ENCODE measurements around the gene ITCH. TPM values are rescaled to one million over a fixed set of nuclear protein-coding genes. Genes with fewer than 3 reads are reported as not detected.
A peak's percentile ranks its signal among the peaks of the same experiment; 100 is the strongest.

ITCH gene
- total and polyA plus RNA-seq, 12 donors = 6.7 to 47.5 (median 39.1) TPM

- H3K27ac ChIP-seq = peak overlapping the region in 8 of 10 donors; percentile 32 to 82 (median 63)
- no peaks in the 10 kb centered on the region for H3K9me3 ChIP-seq
- ATAC-seq = peak in 1 of 8 donors; percentile 4
- intact Hi-C loops (cut with DNase I) = loop anchor here in 2 of 10 donors (5.0 to 10.0 kb wide), 2 partner anchors 211 to 213 kb away; no protein-coding TSS in a partner anchor
- peaks cover 19 to 91% (median 56%) of the 10 kb centered on the region in 9 donors for H3K4me1 ChIP-seq
- WGBS, 2 donors = 91% methylated on average over 7 of the region's 7 CpGs
- peaks cover 0 to 72% (median 18%) of the 10 kb centered on the region in 9 donors for H3K36me3 ChIP-seq
- H3K4me3 ChIP-seq = no peak overlapping the region
- no peak for DNase-seq
- no peak for TF ChIP-seq CTCF (IDR thresholded peaks at IDR 0.05)
- no peaks in the 10 kb centered on the region for H3K27me3 ChIP-seq
Measured at GRCh38 chr20:34525342-34525708, 162.3 kb downstream of the ITCH start.

- ATAC-seq = peak; percentile 56 to 89 (median 76)
- no peak for TF ChIP-seq CTCF (IDR thresholded peaks at IDR 0.05)
- Histone ChIP-seq H3K4me1 (peaks cover 22 to 92% (median 59%) of the 10 kb centered on the region in 9 donors), H3K27ac (peak overlapping the region in 9 of 10 donors; percentile 32 to 82 (median 62)), H3K36me3 (peaks cover 0 to 72% (median 18%) of the 10 kb centered on the region in 9 donors), H3K27me3 (no peaks in the 10 kb centered on the region), H3K4me3 (no peak overlapping the region), H3K9me3 (no peaks in the 10 kb centered on the region)
- DNase-seq = peak; percentile 48 to 65
- WGBS, 2 donors = 30 to 32% methylated on average over 14 of the region's 14 CpGs
- intact Hi-C loops (cut with DNase I) = loop anchor here in 2 of 10 donors (5.0 to 10.0 kb wide), 2 partner anchors 211 to 214 kb away; no protein-coding TSS in a partner anchor
Measured at GRCh38 chr20:34525709-34526416, 162.8 kb downstream of the ITCH start.

GRCh38 chr20:34526466-34526865 lies 163.4 kb downstream of the ITCH start:
- DNase-seq = no peak
- Histone ChIP-seq H3K27me3 (no peaks in the 10 kb centered on the region), H3K4me1 (peaks cover 22 to 91% (median 59%) of the 10 kb centered on the region in 9 donors), H3K27ac (peak overlapping the region in 9 of 10 donors; percentile 32 to 82 (median 62)), H3K36me3 (peaks cover 0 to 77% (median 18%) of the 10 kb centered on the region in 9 donors), H3K4me3 (no peak overlapping the region), H3K9me3 (no peaks in the 10 kb centered on the region)
- no peak for TF ChIP-seq CTCF (IDR thresholded peaks at IDR 0.05)
- intact Hi-C loops (cut with DNase I) = loop anchor here in 2 of 10 donors (5.0 to 10.0 kb wide), 2 partner anchors 212 to 214 kb away; no protein-coding TSS in a partner anchor
- no peak for ATAC-seq
- 88 to 92% methylated on average over 5 of the region's 5 CpGs for WGBS, 2 donors

- peaks cover 22 to 90% (median 59%) of the 10 kb centered on the region in 9 donors for H3K4me1 ChIP-seq
- H3K4me3 ChIP-seq = no peak overlapping the region
- WGBS, 2 donors = 89% methylated on average over 10 of the region's 10 CpGs
- H3K27ac ChIP-seq = peak overlapping the region in 3 of 10 donors; percentile 32 to 82 (median 61)
- H3K9me3 ChIP-seq = no peaks in the 10 kb centered on the region
- ATAC-seq (no peak), DNase-seq (no peak)
- intact Hi-C loops (cut with DNase I) = loop anchor here in 2 of 10 donors (5.0 to 10.0 kb wide), 2 partner anchors 212 to 215 kb away; no protein-coding TSS in a partner anchor
- no peaks in the 10 kb centered on the region for H3K27me3 ChIP-seq
- peaks cover 0 to 81% (median 18%) of the 10 kb centered on the region in 9 donors for H3K36me3 ChIP-seq
- TF ChIP-seq CTCF (IDR thresholded peaks at IDR 0.05) = no peak
Measured at GRCh38 chr20:34527016-34527415, 163.9 kb downstream of the ITCH start.
